ENCODE results near the gene SLC1A2. TPM values are rescaled to one million over a fixed set of nuclear protein-coding genes. Genes with fewer than 3 reads are reported as not detected.

Gene SLC1A2
- total RNA-seq, 2 donors from 2014 or later: 0.12 TPM; not detected in 1

- ATAC-seq (no peak), DNase-seq (no peak)
- Mint-ChIP-seq H3K4me1 (peaks cover 2% of the 10 kb centered on the region), H3K27me3 (peaks cover 19% of the 10 kb centered on the region), H3K4me3 (no peak overlapping the region), H3K27ac (no peak overlapping the region), H3K36me3 (ENCODE audit: low read depth) (no peaks in the 10 kb centered on the region)
- no peaks in the 10 kb centered on the region for H3K9me3 ChIP-seq (ENCODE audit: control insufficient read depth, low read length, poor library complexity, severe bottlenecking)
Measured at GRCh38 chr11:35363854-35364780, 55.2 kb downstream of the SLC1A2 start.

- no peaks in the 10 kb centered on the region for H3K9me3 ChIP-seq (ENCODE audit: control insufficient read depth, low read length, poor library complexity, severe bottlenecking)
- H3K27me3 Mint-ChIP-seq: peaks cover 19% of the 10 kb centered on the region
- H3K36me3 Mint-ChIP-seq (ENCODE audit: low read depth): no peaks in the 10 kb centered on the region
- no peak overlapping the region for H3K4me3 Mint-ChIP-seq
- H3K4me1 Mint-ChIP-seq: peaks cover 2% of the 10 kb centered on the region
- ATAC-seq (no peak), DNase-seq (no peak)
- H3K27ac Mint-ChIP-seq: no peak overlapping the region
Measured at GRCh38 chr11:35363246-35363801, 56.0 kb downstream of the SLC1A2 start.

- no peak for ATAC-seq
- H3K9me3 ChIP-seq (ENCODE audit: control insufficient read depth, low read length, poor library complexity, severe bottlenecking): no peaks in the 10 kb centered on the region
- Mint-ChIP-seq H3K4me3 (no peak overlapping the region), H3K27me3 (peaks cover 19% of the 10 kb centered on the region), H3K36me3 (ENCODE audit: low read depth) (no peaks in the 10 kb centered on the region), H3K4me1 (peaks cover 2% of the 10 kb centered on the region), H3K27ac (no peak overlapping the region)
- DNase-seq: no peak
Measured at GRCh38 chr11:35362521-35362980, 56.8 kb downstream of the SLC1A2 start.

- H3K9me3 ChIP-seq (ENCODE audit: control insufficient read depth, low read length, poor library complexity, severe bottlenecking): no peaks in the 10 kb centered on the region
- Mint-ChIP-seq H3K27me3 (peaks cover 19% of the 10 kb centered on the region), H3K36me3 (ENCODE audit: low read depth) (no peaks in the 10 kb centered on the region), H3K27ac (no peak overlapping the region), H3K4me1 (peaks cover 2% of the 10 kb centered on the region), H3K4me3 (no peak overlapping the region)
- no peak for DNase-seq
- no peak for ATAC-seq
Measured at GRCh38 chr11:35360055-35360530, 59.3 kb downstream of the SLC1A2 start.

GRCh38 chr11:35359321-35360054, 59.9 kb downstream of the SLC1A2 start:
- Mint-ChIP-seq H3K27me3 (peaks cover 19% of the 10 kb centered on the region), H3K4me3 (no peak overlapping the region), H3K4me1 (peaks cover 2% of the 10 kb centered on the region), H3K27ac (no peak overlapping the region), H3K36me3 (ENCODE audit: low read depth) (no peaks in the 10 kb centered on the region)
- DNase-seq (no peak), ATAC-seq (no peak)
- H3K9me3 ChIP-seq (ENCODE audit: control insufficient read depth, low read length, poor library complexity, severe bottlenecking): no peaks in the 10 kb centered on the region

GRCh38 chr11:35358391-35358790, 61.0 kb downstream of the SLC1A2 start:
- ATAC-seq (no peak), DNase-seq (no peak)
- Mint-ChIP-seq H3K4me3 (no peak overlapping the region), H3K36me3 (ENCODE audit: low read depth) (no peaks in the 10 kb centered on the region), H3K27ac (no peak overlapping the region), H3K4me1 (peaks cover 2% of the 10 kb centered on the region), H3K27me3 (peaks cover 12% of the 10 kb centered on the region)
- H3K9me3 ChIP-seq (ENCODE audit: control insufficient read depth, low read length, poor library complexity, severe bottlenecking): no peaks in the 10 kb centered on the region

- peaks cover 2% of the 10 kb centered on the region for H3K4me1 Mint-ChIP-seq
Measured at GRCh38 chr11:35357923-35358322, 61.4 kb downstream of the SLC1A2 start.

GRCh38 chr11:35355102-35355749, 64.1 kb downstream of the SLC1A2 start:
- Mint-ChIP-seq H3K4me1 (peaks cover 2% of the 10 kb centered on the region), H3K4me3 (no peak overlapping the region), H3K27me3 (peaks cover 4% of the 10 kb centered on the region), H3K36me3 (ENCODE audit: low read depth) (peaks cover 3% of the 10 kb centered on the region), H3K27ac (no peak overlapping the region)
- no peaks in the 10 kb centered on the region for H3K9me3 ChIP-seq (ENCODE audit: control insufficient read depth, low read length, poor library complexity, severe bottlenecking)
- ATAC-seq: no peak
- DNase-seq: no peak

More at GRCh38 chr11:35357923-35358322, 61.4 kb downstream of the SLC1A2 start:
- no peaks in the 10 kb centered on the region for H3K36me3 Mint-ChIP-seq (ENCODE audit: low read depth)
- H3K27me3 Mint-ChIP-seq: peaks cover 8% of the 10 kb centered on the region
- ATAC-seq (no peak), DNase-seq (no peak)
- no peak overlapping the region for H3K4me3 Mint-ChIP-seq
- H3K9me3 ChIP-seq (ENCODE audit: control insufficient read depth, low read length, poor library complexity, severe bottlenecking): no peaks in the 10 kb centered on the region
- no peak overlapping the region for H3K27ac Mint-ChIP-seq

- DNase-seq (no peak), ATAC-seq (no peak)
- H3K9me3 ChIP-seq (ENCODE audit: control insufficient read depth, low read length, poor library complexity, severe bottlenecking): no peaks in the 10 kb centered on the region
- Mint-ChIP-seq H3K27ac (no peak overlapping the region), H3K4me3 (no peak overlapping the region), H3K27me3 (no peaks in the 10 kb centered on the region), H3K36me3 (ENCODE audit: low read depth) (peaks cover 3% of the 10 kb centered on the region), H3K4me1 (peaks cover 2% of the 10 kb centered on the region)
Measured at GRCh38 chr11:35354644-35355043, 64.7 kb downstream of the SLC1A2 start.

- peaks cover 12% of the 10 kb centered on the region for H3K4me1 Mint-ChIP-seq
- H3K36me3 Mint-ChIP-seq (ENCODE audit: low read depth): peaks cover 5% of the 10 kb centered on the region
- H3K27ac Mint-ChIP-seq: no peak overlapping the region
- H3K4me3 Mint-ChIP-seq: no peak overlapping the region
- H3K27me3 Mint-ChIP-seq: no peaks in the 10 kb centered on the region
- no peaks in the 10 kb centered on the region for H3K9me3 ChIP-seq (ENCODE audit: control insufficient read depth, low read length, poor library complexity, severe bottlenecking)
- ATAC-seq (no peak), DNase-seq (no peak)
Measured at GRCh38 chr11:35352077-35352888, 67.1 kb downstream of the SLC1A2 start.

GRCh38 chr11:35349897-35350296, 69.5 kb downstream of the SLC1A2 start:
- no peak for ATAC-seq
- peaks cover 12% of the 10 kb centered on the region for H3K4me1 Mint-ChIP-seq
- peak overlapping the region; percentile 78 for H3K4me3 Mint-ChIP-seq

More at GRCh38 chr11:35349897-35350296, 69.5 kb downstream of the SLC1A2 start:
- H3K9me3 ChIP-seq (ENCODE audit: control insufficient read depth, low read length, poor library complexity, severe bottlenecking): no peaks in the 10 kb centered on the region
- H3K27ac Mint-ChIP-seq: peak overlapping the region; percentile 90
- no peak for DNase-seq
- peaks cover 5% of the 10 kb centered on the region for H3K36me3 Mint-ChIP-seq (ENCODE audit: low read depth)
- no peaks in the 10 kb centered on the region for H3K27me3 Mint-ChIP-seq

Data from T-helper 17 cell (primary cell).